ENCODE results near the gene TBC1D22A. TPM values are rescaled to one million over a fixed set of nuclear protein-coding genes. Genes with fewer than 3 reads are reported as not detected.

Gene TBC1D22A
- total RNA-seq, 1 donor from 2014 or later, result 20.1 TPM

DNA sequence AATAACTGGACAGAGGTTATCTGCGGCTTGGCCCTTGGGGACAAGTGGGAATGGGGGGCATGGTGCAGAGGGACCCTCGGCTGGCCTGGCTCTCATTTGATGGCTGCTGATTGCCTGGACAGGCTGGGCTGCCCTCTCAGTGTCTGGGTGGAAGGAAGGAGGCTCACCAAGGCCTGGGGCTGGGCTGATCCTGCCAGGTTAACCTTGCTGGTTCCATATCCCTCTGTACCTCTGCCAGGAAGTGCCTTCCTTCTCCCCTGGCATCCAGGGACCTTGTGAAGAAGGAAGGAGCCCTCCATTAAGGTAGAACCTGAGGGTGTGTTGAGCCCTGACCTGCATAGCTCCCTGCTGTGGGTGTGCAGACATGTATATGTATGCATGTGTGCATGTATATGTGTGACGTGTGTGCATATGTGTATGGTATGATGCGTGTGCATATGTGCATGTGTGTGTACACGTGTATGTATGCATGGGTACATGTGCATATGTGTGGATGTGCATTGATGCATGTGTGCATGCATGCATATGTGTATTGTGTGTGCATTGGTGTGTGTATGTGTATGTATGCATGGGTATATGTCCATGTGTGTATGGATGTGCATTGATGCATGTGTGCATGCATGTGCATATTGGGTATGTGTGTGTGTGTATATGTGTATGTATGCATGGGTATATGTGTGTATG lies 433.9 kb downstream of the TBC1D22A start:
- DNase-seq (ENCODE audit: low spot score), result peak; percentile 41
- intact Hi-C loops (cut with DNase I), result no loop called here

DNA sequence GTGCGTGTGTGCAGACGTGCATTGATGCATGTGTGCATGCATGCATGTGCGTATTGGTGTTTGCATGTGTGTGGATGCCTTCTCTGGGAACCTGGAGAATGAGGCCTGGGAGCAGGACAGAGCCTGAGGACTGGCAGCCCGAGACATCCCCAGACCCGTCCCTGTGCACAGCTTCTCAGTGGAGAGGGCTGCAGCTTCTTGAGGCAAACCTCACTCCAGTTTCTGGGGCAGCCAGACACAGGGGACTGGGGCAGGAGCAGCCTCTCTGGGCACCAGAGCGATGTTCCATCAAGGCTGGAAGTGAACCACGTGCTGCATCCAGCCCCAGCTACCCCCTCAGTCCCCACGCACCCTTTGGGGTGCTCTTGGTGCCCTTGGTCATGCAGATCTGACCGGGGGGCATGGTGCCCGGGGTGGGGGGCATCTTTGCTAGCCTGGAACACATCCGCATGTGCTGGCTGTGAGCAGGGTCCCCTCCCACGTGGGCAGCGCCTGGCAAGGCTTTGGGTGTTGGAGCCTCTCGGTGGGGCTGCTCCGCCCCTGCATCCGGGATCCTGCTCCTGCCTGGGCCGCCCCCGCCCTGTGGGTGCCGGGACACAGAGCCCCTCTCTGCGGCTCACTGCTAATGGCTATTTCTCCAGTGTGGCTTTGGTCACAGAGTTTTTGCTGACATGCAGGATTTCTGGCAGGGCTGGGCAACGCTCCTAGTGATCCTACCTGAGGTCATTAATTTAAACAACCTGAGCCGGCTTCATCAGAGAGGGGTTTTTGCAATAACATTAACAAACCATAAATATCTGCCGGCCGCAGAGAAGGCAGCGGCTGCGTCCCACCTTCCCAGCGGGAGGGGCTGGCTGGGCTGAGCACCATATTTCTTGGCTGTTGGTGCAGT lies 434.7 kb downstream of the TBC1D22A start:
- peak; percentile 44 for DNase-seq (ENCODE audit: low spot score)

DNA sequence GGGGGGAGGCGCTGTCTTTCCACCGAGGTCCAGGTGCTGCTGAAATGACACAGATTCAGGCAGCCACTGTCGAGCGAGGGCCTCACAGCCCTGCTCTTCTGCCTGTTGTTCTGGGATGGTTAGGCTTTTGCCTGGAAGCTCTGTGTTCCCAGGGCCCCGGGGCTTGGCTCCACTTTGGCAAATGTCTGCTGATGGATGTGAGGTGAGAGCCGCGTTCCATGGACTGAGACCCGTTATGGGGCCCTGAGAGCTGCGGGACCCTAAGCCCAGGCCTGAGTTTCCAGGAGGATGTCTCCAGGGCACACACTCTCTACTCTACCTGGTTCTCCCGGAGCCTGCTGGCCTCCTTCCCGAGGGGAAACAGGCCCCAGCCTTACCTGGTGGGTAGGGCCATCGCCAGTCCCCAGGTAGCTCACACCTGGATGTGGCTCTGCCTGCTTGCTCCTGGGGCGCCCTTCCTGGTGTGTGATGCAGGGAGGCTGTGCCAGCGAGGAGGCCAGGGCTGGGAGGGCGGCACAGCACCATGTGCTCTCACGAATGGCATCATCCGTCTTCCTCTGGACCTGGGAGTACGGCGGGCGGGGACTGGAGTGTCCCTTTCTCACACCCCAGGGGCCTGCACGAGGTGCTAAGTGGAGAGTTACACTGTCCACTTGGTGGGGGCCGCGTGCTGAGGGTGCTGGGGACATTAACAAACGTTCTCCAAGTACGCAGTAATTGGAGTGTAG lies 435.5 kb downstream of the TBC1D22A start:
- intact Hi-C loops (cut with DNase I), result no loop called here
- DNase-seq (ENCODE audit: low spot score), result peak; percentile 54

More for the DNA sequence above, 434.7 kb downstream of the TBC1D22A start:
- intact Hi-C loops (cut with DNase I), result no loop called here

DNA sequence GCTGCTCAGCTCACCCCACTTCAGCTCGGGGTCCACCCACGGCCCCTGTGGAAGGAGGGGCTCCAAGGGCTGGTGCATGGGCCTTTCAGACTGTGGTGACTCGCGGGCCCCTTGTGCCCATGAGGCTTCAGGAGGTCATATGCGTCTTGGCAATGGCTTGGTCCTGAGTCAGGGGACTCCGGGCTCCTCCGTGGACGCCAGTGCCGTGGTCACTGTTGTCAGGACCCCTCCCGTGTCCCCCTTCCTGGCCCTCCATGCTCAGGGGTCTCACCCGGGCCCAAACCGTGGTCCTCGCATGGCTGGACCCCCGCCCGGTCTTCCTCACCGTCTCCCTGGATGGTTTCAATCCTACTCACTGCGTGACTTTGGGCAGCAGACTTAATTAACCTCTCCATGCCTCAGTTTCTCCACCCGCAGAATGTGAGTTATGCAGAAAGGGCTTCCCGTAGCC lies 436.4 kb downstream of the TBC1D22A start:
- intact Hi-C loops (cut with DNase I), result no loop called here
- DNase-seq (ENCODE audit: low spot score), result peak; percentile 38

DNA sequence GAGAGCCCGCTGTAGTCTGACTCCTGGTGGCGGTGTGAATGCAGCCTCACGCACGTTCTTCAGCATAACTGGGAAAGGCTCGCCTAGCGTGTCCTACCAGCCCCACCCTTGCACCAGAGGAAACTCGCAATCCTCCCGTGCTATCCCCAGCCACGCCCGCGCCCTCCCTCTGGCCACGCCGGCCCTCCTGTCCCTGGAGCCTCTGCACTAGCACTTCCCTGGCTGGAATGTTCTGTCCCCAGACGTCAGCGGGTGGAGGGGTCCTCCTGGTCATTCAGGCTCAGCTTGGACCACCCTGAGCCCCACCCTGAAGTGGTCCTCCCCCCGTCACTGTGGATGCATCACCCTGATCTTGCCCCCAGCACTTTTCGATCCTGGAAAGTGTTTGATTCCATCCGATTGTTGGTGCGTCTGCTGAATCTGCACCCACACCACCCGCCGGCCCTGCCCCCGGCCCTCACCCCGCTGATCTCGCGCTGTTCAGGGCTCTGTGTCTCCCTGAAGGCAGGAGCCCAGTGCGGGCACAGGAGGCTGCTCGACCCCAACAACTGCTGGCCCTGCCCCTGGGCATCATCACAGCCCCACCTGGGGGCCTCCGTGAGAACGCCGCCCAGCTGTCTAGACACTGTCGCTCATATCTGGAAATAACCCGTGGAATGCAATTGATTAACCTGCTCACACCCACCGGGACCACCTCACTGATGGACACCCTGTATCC lies 437.0 kb downstream of the TBC1D22A start:
- peak; percentile 69 for DNase-seq (ENCODE audit: low spot score)
- intact Hi-C loops (cut with DNase I), result no loop called here

DNA sequence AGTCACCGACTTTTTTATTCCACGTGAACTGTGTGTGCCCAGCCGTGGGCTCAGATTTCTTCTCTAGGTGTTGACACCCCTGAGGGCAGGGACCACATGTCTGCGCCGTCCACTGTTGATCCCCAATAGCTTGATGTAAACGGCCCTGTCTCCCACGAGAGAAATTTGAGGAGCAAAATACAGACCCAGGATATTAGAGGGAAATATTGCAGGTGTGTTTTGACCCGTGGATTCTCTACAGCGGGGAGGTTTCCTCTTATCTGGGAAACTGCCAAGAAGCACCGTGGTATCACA lies 437.5 kb downstream of the TBC1D22A start:
- DNase-seq (ENCODE audit: low spot score), result no peak
- intact Hi-C loops (cut with DNase I), result no loop called here

DNA sequence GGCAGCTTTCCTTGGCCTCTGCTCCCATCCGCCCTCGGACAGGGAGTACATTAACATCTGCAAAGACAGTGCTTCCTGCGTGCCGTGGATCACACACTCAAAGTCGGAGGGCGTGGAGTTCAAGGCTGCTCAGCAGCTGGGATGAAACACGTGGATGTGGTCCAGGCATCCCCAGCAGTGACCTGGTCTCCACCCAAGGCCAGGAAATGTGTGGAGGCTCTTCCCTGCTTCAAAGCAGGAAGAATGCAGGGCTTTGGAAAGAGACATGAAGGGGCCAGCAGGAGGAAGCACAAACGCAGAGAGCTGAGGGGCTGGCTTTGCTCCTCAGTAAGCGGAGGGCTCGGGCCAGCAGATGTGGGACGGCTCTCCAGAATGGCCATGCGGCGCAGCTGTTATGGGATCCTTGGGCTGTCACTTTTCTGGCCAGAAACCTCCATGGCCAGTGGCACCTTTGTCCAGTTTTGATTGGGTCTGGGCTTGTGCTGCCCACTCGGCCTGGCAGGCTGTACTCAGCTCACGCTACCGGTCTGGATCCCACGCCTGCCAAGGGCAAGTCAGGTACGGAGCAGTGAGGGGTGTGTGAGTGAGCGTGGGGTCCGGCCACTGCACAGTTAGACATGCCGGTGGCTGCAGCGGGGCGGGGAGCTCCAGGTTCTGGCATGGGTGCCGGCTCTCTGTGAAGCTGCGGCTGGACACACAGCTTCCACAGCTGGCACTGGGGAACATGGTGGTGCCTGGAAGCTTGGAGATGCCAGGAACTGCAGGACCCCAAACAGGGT lies 438.0 kb downstream of the TBC1D22A start:
- intact Hi-C loops (cut with DNase I), result no loop called here
- peak; percentile 64 for DNase-seq (ENCODE audit: low spot score)

DNA sequence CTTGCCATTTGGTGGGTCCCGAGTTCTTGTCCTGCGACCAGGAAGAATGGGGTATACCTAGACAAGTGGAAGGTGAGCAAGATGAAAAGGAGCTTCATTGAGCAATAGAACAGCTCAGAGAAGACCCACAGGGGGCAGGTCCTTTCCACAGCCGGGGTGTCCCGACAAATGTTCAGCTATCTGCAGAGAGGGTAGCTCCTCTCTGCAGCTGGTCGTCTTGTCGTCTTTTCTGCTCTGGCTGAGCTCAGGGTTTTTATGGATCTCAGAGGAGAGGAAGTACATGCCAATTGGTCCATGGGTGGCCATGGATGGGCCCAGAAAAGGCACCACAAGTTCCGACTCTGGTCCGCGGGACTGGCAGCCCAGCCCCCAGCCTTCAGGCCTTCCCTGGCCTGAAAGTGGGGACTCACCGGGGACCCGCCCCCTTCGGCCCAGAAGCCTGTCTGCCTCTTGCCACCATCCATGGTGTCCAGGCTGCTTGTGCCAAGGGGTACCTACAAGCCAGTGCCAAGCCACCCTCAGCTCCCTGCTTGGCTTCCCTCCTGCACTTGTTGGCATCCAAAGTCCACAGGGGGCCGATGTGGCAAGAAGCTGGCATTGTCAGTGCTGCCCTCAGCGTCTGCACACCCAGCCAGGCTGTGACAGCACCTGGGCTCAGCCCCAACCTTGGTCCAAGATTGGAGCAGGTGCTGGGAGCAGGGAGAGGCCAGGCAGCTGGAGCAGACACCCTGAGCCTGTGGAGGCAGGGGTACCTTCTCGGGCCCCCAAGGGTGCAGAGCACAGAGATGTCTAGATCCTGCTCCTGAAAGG lies 438.9 kb downstream of the TBC1D22A start:
- DNase-seq (ENCODE audit: low spot score), result peak; percentile 56
- intact Hi-C loops (cut with DNase I), result no loop called here

DNA sequence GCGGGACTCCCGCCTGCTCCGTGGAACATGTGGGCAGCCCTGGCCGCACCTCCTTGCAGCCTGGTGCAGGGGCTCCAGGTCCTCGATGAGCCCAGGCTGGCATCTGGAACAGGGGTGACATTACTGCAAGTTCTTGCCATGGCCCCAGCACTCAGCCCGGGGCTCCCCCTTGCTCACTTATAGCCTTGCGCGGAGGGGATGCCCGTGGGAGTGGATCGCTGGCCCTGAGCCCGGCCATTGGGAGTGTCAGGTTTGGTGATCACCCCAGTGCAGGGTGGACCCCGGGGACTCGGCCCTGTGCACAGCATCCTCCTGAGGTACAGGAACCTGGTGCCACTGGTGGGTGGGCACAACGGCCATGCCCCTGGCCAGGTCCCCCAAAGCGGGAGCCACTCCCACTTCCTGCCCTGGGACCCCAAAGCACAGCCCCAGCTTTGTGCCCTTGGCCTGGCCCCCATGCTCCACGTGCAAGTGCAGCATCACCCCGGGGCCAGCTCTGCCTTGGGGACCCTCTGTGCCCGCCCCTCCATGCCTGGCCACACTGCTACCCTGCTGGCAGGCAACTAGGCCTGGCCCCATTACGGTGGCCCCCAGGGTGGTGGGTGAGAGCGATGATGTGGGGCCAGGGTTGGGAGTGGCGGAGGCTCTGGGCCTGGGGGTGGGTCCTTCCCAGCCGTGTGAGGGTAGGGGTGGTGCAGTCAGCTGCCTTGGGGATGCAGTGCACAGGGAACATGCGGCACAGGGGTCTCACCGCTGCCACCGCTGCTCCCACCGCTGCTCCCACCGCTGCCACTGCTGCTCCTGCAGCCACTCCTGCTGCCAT lies 439.8 kb downstream of the TBC1D22A start:
- peak; percentile 73 for DNase-seq (ENCODE audit: low spot score)
- intact Hi-C loops (cut with DNase I), result no loop called here

DNA sequence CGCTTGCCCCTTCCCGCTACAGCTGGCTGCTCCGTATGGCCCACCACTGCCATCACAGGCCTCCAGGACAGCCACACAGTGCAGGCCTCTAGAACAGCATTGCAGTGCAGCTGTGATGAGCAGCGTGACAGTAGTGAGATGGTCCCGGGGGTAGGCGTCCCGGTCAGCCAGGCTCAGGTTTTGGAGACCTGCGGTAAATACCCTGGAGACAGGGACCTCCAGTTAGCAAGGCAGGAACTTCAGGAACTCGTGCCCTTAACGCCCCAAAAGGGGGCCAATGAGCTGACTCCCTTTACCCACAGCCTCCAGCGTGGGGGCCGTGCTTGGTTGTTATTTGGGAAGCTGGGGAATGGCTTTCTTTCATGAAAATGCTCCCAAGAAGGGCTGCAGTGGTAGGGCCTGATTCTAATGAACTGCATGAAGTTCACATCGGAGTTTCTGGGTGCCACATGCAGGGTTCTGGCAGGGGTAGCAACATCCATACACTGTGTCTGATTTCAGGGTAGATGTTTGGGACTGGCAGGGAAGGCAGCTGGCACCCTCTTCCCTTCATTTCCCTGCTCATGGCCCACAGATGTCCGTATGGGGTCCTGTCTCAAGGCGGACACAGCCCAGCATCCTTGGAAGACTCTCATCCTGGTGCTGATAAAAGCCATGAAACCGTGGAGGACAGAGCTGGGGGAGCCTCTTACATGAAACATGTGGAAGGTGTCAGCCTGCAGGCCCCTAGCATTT lies 440.5 kb downstream of the TBC1D22A start:
- intact Hi-C loops (cut with DNase I), result no loop called here
- peak; percentile 56 for DNase-seq (ENCODE audit: low spot score)

DNA sequence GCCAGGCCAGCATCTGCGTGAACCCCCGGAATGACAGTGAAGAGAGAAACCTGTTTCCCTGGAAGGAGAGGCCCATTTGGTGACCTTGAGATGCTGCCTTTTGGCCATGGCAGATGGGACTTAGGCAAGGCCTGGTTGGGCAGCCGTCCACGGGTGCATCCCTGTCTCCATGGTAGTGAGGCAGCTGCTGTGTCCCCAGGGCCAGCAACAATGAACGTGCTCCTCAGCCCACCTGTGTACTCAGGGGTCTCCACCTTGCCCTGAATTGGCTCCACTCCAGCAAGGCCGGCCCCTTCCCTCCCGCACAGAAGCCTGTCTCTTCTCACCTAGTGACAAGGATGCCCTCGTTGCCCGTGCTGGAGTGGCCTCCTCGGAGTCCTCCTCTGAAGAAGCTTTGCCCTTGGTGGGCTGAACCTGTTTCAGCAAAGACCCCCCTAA lies 441.1 kb downstream of the TBC1D22A start:
- intact Hi-C loops (cut with DNase I), result no loop called here

DNA sequence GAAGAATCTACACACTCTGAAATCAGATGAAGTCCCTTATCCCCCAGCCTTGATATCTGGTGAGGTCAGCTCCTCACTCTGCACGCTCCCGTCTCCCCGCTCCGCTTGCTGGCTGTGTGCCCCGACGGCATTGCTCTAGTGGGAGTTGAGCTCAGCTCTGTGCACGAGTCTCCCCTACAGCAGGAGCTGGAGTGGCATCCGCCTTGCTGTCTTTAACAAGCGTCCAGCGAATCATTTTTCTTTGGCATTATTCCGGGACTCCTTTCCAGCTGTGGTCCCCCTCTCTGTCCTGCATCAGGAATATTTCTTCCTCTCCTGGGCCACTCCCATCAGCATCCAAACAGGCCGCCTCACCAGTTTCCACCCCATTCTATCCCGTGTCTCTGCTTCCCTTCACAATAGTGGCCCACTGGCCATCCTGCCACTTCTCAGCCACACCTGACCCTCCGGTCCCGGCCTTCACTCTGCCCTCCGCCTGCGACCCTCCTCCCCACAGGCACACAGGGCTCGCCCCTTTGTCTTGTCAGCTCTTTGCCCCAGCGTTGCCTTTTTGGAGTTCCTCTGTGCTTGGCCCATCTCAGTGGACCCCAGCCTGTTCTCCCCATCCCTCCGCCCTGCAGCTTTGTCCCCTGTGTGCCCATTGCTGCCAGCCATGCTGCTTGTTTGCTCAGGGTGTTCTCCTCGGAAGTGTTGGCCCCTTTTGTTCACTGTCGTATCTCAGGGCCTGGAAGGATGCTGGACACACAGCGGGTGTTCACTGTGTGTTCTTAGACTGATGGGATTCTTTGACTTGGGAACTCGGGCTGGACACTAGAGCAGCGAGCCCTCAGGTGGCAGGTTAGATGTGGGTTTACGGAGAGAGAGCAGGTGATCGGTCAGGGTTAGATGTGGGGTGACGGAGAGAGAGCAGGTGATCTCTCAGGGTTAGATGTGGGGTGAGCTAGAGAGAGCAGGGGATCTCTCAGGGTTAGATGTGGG lies 441.8 kb downstream of the TBC1D22A start:
- DNase-seq (ENCODE audit: low spot score), result peak; percentile 70
- intact Hi-C loops (cut with DNase I), result no loop called here

More for the DNA sequence above, 441.1 kb downstream of the TBC1D22A start:
- DNase-seq (ENCODE audit: low spot score), result peak; percentile 67

DNA sequence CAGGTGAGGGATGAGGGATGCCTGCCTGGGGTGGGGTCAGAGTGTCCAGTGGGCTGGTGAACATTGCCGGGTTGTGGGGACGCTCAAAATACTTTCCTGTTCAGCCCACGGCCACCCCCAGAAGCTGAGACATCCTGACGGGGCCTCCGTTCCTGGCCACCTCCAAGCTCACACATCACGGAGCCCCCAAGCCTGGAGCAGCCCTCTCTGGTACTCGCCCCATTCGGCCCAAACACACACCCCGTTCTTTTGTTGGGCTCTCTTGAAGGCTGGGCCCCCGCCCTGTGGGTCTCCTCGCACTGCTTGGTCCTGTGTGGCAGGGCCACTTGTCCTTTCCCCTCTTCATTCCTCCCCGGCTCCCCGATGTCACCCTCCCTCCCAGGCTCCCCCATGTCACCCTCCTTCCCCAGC lies 442.6 kb downstream of the TBC1D22A start:
- intact Hi-C loops (cut with DNase I), result no loop called here
- peak; percentile 39 for DNase-seq (ENCODE audit: low spot score)

DNA sequence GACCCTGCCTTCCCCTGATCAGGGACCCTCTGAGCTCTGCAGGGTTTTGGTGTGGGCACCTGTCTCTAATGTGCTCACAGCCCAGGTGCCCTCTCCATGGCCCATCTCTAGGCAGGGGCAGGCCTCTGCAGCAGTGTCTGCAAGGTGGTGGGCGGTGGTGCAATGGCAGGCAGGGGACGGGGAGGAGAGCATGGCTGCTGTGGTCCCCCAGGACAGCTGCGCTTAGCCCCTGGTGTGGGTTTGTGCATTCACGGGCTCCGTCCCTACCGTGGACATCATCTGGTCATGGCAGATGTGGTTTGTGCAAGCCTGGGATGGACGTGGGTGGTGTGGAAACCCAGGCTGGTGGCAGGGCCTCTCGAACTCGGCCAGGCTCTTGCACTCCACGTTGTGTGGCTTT lies 443.1 kb downstream of the TBC1D22A start:
- intact Hi-C loops (cut with DNase I), result no loop called here
- DNase-seq (ENCODE audit: low spot score), result peak; percentile 43

DNA sequence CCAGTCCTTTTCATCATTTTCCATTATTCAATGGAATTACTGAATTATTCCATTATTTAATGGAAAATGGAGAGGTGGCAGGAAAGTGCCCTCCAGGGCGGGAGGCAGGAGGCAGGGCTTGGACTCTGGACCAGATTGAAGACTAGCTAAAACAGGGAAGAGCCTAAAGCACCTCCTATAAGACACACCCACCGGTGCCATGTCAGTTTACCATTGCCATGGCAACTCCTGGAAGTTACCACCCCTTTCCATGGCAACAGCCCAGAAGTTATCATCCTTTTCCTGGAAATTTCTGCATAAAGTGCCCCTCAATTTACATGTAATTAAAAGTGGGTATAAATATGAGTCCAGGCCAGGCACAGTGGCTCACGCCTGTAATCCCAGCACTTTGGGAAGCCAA lies 443.7 kb downstream of the TBC1D22A start:
- intact Hi-C loops (cut with DNase I), result no loop called here
- DNase-seq (ENCODE audit: low spot score), result peak; percentile 38
